Umbilical cord (tissue), 1 donor: ENCODE results near the gene PARP4. TPM values are rescaled to one million over a fixed set of nuclear protein-coding genes. Genes with fewer than 3 reads are reported as not detected.

Source experiments
- total RNA-seq: library from RNA; depleted of rRNA; stranded (reverse); fragments of >200 nt; gene quantifications from one replicate; pipeline ENCODE4 v1.2.3, GENCODE V29; 2014; ENCODE audit warnings: low replicate concordance; ENCODE audit not compliant: insufficient read depth

PARP4 gene
- total RNA-seq, 1 donor from 2014 or later: 24.3 TPM

Other genes starting within 250 kb of the PARP4 start
- gene C1QTNF9, start 203.2 kb downstream of the PARP4 start, total RNA-seq: 1.4 TPM
- not detected for gene ATP12A, start 167.6 kb upstream of the PARP4 start, total RNA-seq